Measurements from ENCODE around the gene GPRIN2.
"Not testable (repeated sequence)": the region's sequence is repeated elsewhere in the genome, so short reads cannot be mapped to it uniquely, and the experiment has no call there.

The GPRIN2 gene

DNA sequence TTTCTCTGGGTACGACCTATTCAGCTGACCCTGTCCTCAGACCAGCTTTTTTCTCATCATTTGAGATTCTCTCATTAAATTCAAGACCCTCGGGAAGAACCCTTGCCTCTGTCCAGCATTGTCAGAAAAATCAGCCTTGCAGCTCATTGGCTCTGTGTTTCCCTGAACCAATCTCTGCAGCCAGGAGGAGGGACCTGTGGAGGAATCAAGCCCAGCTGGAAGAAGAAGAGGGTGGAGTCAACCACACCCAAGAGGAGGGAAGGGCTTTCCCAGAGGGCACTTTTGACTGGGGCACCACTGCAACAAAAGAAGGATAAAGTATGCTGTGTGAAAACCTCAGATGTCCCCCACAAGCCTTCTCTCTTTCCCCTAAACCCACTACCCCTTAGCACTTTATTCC lies 14.2 kb upstream of the GPRIN2 start:
- DNase-seq: not testable (repeated sequence)

- DNase-seq: not testable (repeated sequence)
Measured at GRCh38 chr10:46567151-46567550, 10.7 kb upstream of the GPRIN2 start.

DNA sequence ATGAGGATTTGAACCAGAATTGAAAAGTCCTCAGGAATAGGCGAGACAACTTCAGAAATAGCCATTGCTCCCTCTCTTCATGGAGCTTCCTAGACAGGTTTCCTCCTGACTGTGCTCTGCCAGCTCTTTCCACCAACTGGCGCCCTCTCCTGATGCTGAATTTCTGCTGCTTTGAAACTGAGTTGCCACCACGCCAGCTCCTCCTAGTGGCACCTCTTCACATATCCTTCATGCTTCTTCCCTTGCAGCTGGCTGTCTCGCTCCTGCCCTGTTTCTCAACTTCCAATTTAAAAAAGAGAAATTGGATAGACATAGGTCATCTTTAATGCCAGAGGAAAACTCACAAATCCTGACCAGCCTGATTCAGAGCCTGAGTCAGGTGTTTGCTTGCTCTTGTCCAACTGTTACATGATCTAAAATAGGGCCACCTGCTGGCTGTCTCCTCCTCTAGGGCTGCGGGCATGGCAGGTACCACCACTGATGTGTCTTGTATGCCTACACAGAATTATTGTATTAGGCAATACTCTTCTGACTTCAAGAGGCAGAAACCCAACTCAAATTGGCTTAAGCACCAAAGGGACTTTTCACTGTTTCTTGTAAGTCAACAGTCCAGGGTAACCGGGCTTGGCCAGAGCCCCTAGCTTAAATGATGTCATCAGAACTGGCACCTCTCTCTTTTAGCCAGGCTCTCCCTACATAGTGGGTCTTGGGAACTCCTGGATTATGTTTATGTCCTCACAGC lies 9.3 kb upstream of the GPRIN2 start:
- DNase-seq: peak in 25 of 51 donors; percentile 27 to 72 (median 53)

DNA sequence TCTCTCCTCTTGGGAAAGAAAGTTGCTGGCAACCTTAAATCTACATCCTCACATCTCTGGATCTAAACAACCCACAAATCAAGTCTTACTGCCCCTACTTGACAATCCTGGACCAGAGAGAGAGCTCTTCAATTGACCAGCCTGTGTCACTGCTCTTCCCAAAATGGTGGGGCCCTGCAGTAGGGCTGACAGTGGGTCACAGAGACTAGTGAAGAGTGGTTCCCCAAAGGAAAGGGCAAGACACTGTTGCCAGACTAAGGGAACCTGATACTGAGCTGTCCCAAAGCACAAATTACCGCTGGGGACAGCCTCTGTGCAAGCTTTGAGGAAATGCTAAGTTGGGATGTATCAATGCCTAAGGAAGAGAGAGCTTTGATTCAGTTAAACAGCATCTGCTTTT lies 4.5 kb upstream of the GPRIN2 start:
- DNase-seq: no peak

DNA sequence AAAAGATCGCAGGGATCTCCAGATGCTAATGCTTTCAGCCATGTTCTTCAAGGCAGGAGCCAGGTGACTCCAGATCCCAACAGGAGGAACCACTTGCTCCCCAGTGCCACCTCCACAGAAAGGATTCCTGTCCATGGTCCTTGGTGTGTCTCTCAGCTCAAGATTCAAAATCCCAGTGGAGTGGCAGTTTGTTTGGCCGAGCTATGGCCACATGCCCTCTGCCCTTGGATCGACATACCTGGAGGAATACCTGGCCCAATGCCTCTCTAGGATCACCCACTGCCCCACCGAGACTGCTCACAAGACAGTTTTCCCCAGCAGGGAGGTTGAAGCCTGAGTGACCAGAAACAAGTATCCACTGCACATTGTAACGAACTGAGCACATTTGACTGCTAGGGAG lies 3.9 kb upstream of the GPRIN2 start:
- DNase-seq: no peak

- no peak for DNase-seq
Measured at GRCh38 chr10:46559231-46559671, 2.8 kb upstream of the GPRIN2 start.

DNA sequence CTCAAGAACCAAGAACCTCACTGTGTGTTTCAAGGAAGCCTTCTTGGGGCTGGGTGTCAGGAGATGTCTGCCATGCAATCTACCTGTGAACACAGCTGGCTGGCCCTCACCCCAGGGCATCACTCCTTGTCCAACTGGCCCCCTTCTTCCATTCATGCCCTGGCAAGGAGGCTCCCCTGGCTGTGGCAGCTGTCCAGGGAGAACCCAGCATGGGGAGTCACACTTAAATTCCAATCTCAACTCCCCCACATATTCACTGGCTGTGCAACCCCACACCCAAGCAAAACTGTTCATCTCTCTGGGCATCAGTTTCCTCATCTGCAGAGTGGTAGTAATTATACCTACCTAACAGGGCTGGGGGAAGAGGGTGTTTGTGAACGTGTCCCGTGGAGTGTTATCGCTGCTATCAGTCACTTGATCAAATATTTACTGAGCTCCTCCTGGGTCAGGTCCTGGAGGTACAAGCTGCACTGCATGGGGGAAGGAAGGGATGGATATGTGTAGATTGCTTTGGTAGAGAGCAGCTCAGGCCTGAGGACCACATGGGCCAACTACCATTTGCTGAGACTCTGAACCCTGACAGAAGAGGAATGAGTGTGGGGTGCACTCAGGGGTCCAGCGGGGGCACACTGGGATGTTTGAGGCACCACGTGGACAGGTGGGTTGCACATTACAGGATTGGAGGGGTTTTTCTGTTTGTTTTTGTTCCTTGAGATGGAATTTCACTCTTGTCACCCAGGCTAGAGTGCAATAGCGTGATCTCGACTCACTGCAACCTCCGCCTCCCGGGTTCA lies 2.1 kb upstream of the GPRIN2 start:
- no peak for DNase-seq

- no peak for DNase-seq
Measured at GRCh38 chr10:46558122-46558391, 1.6 kb upstream of the GPRIN2 start.

- no peak for DNase-seq
Measured at GRCh38 chr10:46557319-46558121, 1.1 kb upstream of the GPRIN2 start.

DNA sequence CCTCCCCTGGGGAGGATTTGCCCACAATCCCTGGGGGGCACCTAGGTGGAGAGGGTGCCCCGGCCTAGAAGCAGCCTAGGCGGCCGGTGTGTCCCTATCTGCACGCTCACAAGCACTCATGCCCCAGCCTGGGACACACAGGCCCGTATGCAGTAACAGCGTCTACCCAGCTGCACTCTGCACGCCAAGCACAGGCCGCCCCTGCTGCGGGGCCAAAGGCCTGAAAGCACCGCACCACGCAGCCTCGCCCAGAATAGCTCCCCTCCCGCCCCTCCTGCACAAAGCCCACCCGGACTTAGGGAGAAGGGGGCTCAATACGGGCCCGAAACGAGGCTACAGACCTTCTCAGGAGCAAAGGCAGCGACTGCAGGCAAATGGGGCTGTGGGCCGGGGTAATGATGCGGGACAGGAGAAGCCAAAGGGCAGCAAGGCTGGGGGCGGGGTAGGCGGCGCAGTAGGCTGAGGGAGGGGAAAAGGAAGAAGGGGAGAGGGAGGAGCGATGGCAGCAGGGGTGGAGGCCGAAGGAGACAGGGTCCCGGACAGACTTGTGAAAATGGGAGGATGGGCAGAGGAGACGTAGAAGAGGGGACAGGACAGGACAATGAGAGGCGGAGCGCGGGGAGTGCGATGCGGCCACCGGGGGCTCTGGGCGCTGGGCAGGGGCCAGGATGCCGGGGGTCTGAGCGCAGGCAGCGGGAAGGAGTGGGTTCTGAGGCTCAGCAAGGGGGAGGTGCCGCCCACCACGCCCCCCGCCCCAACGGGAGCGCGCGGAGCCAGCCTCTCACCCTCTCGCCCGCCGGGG lies 544 bp downstream of the GPRIN2 start:
- peak in 1 of 51 donors; percentile 50 for DNase-seq

DNA sequence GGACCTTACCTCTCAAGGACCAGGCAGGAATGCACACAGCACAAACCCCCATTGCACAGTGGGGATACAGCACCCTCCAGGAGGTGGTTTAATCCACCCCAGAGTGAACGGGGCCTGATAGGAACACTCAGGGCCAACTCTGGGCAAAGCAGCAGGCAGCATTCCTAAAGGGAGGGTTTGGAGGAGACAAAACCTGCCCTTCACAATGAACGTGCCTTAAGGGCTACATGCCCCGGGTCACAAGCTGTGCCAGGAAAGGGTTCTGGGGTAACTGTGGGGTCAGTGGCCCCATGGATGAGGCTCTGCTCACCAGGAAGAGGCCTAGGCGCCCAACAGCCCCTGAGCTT lies 1.1 kb downstream of the GPRIN2 start:
- no peak for DNase-seq

- DNase-seq: no peak
Measured at GRCh38 chr10:46554166-46554781, 2.2 kb downstream of the GPRIN2 start.

DNA sequence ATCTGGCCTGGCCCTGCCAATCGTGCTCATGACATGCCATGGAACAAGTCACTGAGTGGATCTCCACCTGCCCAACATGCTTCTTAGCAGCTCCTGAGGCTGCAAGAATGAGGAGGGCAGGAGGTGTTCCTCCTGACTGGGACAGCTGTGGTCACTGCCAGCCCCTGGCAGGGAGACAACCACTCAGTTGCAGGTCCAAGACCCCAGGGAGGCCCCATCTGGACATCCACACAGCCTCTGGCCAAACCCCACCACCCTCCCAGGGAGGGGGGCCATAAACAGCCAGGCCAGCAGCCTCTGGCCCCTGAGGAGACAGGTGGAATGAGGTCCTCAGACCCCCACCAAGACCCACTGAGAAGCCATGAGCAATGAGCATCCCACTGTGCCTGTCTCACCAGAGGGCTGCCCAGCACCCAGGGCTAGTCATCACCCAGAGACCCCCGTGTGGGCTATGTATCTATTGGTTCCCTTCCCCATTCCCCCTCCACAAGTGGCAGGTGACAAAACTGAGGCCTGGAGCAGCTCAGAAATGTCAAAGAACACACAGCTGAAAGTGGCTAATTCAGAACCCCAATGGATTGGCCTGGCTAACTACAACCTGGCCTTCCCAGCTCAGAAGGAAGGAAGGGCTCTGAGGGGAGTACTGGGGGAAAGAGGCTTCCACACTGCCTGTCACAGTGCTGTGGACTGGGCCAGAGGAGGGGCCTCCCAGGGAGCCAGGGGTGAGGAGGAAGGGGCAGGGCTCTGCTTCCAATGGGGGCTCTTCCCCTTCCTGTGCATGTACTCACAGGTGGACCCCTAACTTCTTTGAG lies 3.0 kb downstream of the GPRIN2 start:
- DNase-seq: no peak

- DNase-seq: no peak
Measured at GRCh38 chr10:46552526-46553237, 3.8 kb downstream of the GPRIN2 start.

GRCh38 chr10:46551701-46552525 lies 4.5 kb downstream of the GPRIN2 start:
- no peak for DNase-seq

DNA sequence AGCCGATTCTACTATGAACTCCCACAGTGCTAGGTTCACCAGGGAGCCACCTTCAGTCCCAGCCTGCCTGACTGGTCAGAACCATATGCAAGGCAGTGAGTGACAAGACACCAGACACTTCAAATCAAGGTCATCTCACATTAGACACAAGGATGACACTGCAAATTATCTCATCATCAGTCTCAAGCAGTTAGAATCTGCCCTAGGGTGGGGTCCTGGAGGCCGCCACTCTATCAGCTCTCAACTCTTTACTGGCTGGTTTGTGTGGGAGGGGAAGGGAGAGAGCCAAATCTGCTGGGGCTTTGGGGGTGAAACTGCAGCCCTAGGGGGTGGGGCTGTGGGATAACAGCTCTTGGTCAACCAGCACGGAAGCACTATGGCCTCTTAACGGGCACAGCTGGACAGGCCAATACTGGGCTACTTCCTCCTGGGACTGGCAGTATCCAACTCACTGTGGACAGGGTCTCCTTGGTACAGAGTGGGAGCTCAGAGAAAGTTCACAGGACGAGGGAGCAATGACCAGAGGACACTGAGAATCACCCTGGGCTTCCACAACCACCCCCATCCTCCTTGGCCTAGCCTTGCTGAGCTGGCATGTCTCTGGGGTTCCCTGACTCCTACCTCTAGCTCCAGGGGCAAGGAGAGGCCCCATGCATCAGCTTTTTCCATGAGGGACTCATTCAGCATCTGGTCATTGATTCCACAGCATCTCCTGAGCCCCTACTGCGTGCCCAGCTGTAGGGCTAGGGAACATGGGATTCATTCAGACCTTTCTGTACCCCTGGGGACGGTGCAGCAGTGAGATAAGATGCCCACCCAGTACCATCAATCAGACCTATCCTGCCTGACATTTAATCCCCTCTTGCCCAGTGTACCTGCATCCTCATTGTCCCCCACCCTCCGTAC lies 5.4 kb downstream of the GPRIN2 start:
- DNase-seq: no peak

GRCh38 chr10:46550076-46550790 lies 6.2 kb downstream of the GPRIN2 start:
- no peak for DNase-seq

All from hypothalamus (tissue), 51 donors.